ENCODE measurements around the gene DAD1. TPM values are rescaled to one million over a fixed set of nuclear protein-coding genes. Genes with fewer than 3 reads are reported as not detected.
"Not testable (repeated sequence)": the region's sequence is repeated elsewhere in the genome, so short reads cannot be mapped to it uniquely, and the experiment has no call there.

Gene DAD1
- polyA plus RNA-seq, 1 donor (not counting 4 experiments of a cell fraction or from before 2014, with no cell fraction given), result 351 TPM

- H4K20me1 ChIP-seq (ENCODE audit: control insufficient read depth, extremely low read depth, insufficient read depth, low read length), result no peaks in the 10 kb centered on the region
- dilution Hi-C loops (cut with MboI; ENCODE audit: extremely low pct_ligation_motif_present, low sequenced_read_pairs), result no loop called here
These were observed 4.2 kb upstream of the DAD1 start for GRCh38 chr14:22593189-22593588.

DNA sequence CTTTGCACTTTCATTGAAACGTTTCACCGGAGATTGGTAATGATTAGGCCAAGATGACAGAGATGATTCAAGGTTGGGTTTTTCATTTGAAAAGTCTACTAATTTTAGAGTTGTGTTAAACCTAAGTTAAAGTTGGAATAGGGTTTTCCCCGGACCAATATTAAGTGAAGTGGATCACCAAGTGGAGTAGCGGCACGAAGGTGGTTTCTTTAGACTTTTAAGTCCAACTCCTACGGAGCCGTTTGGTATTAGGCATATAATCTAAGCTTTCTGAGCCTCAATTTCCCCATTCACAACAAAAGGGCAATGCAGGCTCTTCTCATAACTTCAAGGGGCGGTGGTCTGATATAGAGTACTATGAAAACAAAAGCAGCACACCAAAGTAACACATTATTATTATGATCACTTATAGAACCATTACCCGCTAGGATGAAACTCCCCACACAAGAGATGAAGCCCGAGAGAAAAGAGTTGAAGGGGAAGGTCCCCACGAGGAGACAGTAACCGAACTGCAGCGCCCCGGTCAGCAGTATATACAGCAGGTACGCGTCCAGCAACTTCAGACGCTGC is 413 bp downstream of the DAD1 start:
- Histone ChIP-seq H3K9ac (ENCODE audit: control insufficient read depth, extremely low read depth, insufficient read depth, low read length) (peak overlapping the region; percentile 92), H3K4me1 (ENCODE audit: control insufficient read depth, extremely low read depth, insufficient read depth, low read length) (peaks cover 15% of the 10 kb centered on the region), H3K36me3 (ENCODE audit: control insufficient read depth in 2 of 2, extremely low read depth in 1 of 2, insufficient read depth in 2 of 2, low read length in 2 of 2) (peaks cover 0 to 4% of the 10 kb centered on the region in 2 experiments), H3K79me2 (ENCODE audit: control insufficient read depth, insufficient read depth, low read length) (peaks cover 51% of the 10 kb centered on the region), H3K27ac (ENCODE audit: control insufficient read depth, insufficient read depth, low read length) (peak overlapping the region; percentile 89), H3K27me3 (ENCODE audit: control insufficient read depth, extremely low read depth, insufficient read depth, low read length) (no peaks in the 10 kb centered on the region), H3K9me3 (ENCODE audit: control insufficient read depth, low read depth, low read length) (no peaks in the 10 kb centered on the region), H3K4me3 (ENCODE audit: control insufficient read depth in 2 of 3, extremely low read depth in 1 of 3, insufficient read depth in 2 of 3, low read depth in 1 of 3, low read length in 3 of 3) (peak overlapping the region; percentile 77 to 96 (median 81)), H3K9me1 (ENCODE audit: control insufficient read depth, extremely low read depth, insufficient read depth, low read length) (peaks cover 2% of the 10 kb centered on the region), H4K20me1 (ENCODE audit: control insufficient read depth, extremely low read depth, insufficient read depth, low read length) (peaks cover 7% of the 10 kb centered on the region), H2AFZ (ENCODE audit: control insufficient read depth, low read length) (peak overlapping the region; percentile 90), H3K4me2 (ENCODE audit: control insufficient read depth, extremely low read depth, insufficient read depth, low read depth, low read length) (peak overlapping the region; percentile 89)
- no peak for DNase-seq (ENCODE audit: low read depth, low spot score)
- dilution Hi-C loops (cut with MboI; ENCODE audit: extremely low pct_ligation_motif_present, low sequenced_read_pairs), result no loop called here
- FAIRE-seq, result no peak
- TF ChIP-seq EZH2 (IDR thresholded peaks at IDR 0.05; ENCODE audit: low read length), result no peak

More at GRCh38 chr14:22593189-22593588, 4.2 kb upstream of the DAD1 start:
- Histone ChIP-seq H3K4me2 (ENCODE audit: control insufficient read depth, extremely low read depth, insufficient read depth, low read depth, low read length) (no peak overlapping the region), H3K27ac (ENCODE audit: control insufficient read depth, insufficient read depth, low read length) (no peak overlapping the region), H3K79me2 (ENCODE audit: control insufficient read depth, insufficient read depth, low read length) (peaks cover 8% of the 10 kb centered on the region), H3K9me3 (ENCODE audit: control insufficient read depth, low read depth, low read length) (no peaks in the 10 kb centered on the region), H3K9me1 (ENCODE audit: control insufficient read depth, extremely low read depth, insufficient read depth, low read length) (no peaks in the 10 kb centered on the region), H3K9ac (ENCODE audit: control insufficient read depth, extremely low read depth, insufficient read depth, low read length) (no peak overlapping the region), H3K4me1 (ENCODE audit: control insufficient read depth, extremely low read depth, insufficient read depth, low read length) (peaks cover 5% of the 10 kb centered on the region), H3K4me3 (ENCODE audit: control insufficient read depth in 2 of 3, extremely low read depth in 1 of 3, insufficient read depth in 2 of 3, low read depth in 1 of 3, low read length in 3 of 3) (no peak overlapping the region), H3K36me3 (ENCODE audit: control insufficient read depth in 2 of 2, extremely low read depth in 1 of 2, insufficient read depth in 2 of 2, low read length in 2 of 2) (no peaks in the 10 kb centered on the region), H2AFZ (ENCODE audit: control insufficient read depth, low read length) (no peak overlapping the region), H3K27me3 (ENCODE audit: control insufficient read depth, extremely low read depth, insufficient read depth, low read length) (no peaks in the 10 kb centered on the region)
- DNase-seq (ENCODE audit: low read depth, low spot score) (no peak), FAIRE-seq (no peak)
- TF ChIP-seq CTCF (optimal IDR thresholded peaks at IDR 0.05 in 1 of 3, IDR thresholded peaks at IDR 0.05 in 1 of 3, conservative IDR thresholded peaks at IDR 0.05 in 1 of 3; ENCODE audit: extremely low read depth in 1 of 3, insufficient read depth in 2 of 3, low read length in 3 of 3) (no peak), EZH2 (IDR thresholded peaks at IDR 0.05; ENCODE audit: low read length) (no peak)

GRCh38 chr14:22587677-22588422 is 1.2 kb downstream of the DAD1 start:
- Histone ChIP-seq H3K27ac (ENCODE audit: control insufficient read depth, insufficient read depth, low read length) (peak overlapping the region; percentile 89), H3K4me3 (ENCODE audit: control insufficient read depth in 2 of 3, extremely low read depth in 1 of 3, insufficient read depth in 2 of 3, low read depth in 1 of 3, low read length in 3 of 3) (peak overlapping the region; percentile 77 to 96 (median 81)), H3K79me2 (ENCODE audit: control insufficient read depth, insufficient read depth, low read length) (peaks cover 58% of the 10 kb centered on the region), H3K9ac (ENCODE audit: control insufficient read depth, extremely low read depth, insufficient read depth, low read length) (peak overlapping the region; percentile 92), H3K4me2 (ENCODE audit: control insufficient read depth, extremely low read depth, insufficient read depth, low read depth, low read length) (peak overlapping the region; percentile 89), H3K4me1 (ENCODE audit: control insufficient read depth, extremely low read depth, insufficient read depth, low read length) (peaks cover 15% of the 10 kb centered on the region)
- H2AFZ ChIP-seq (ENCODE audit: control insufficient read depth, low read length); H4K20me1 ChIP-seq (ENCODE audit: control insufficient read depth, extremely low read depth, insufficient read depth, low read length); dilution Hi-C loops (cut with MboI; ENCODE audit: extremely low pct_ligation_motif_present, low sequenced_read_pairs); H3K27me3 ChIP-seq (ENCODE audit: control insufficient read depth, extremely low read depth, insufficient read depth, low read length); H3K9me3 ChIP-seq (ENCODE audit: control insufficient read depth, low read depth, low read length); H3K36me3 ChIP-seq (ENCODE audit: control insufficient read depth in 2 of 2, extremely low read depth in 1 of 2, insufficient read depth in 2 of 2, low read length in 2 of 2); H3K9me1 ChIP-seq (ENCODE audit: control insufficient read depth, extremely low read depth, insufficient read depth, low read length); DNase-seq (ENCODE audit: low read depth, low spot score); FAIRE-seq: not testable (repeated sequence)

Measured in keratinocyte (primary cell).